Astrocyte of the spinal cord (primary cell): ENCODE data around the gene RASD2.
"Not testable (repeated sequence)": the region's sequence is repeated elsewhere in the genome, so short reads cannot be mapped to it uniquely, and the experiment has no call there.

Experiments
- DNase-seq: peaks from one replicate; pipeline ENCODE4 v3.0.0; 2011; ENCODE audit warnings: low read depth, low spot score
- H3K4me3 ChIP-seq: 2 replicates; pipeline ENCODE4 v1.5.1; 2011; ENCODE audit warnings: low read depth, mild to moderate bottlenecking, low read length, moderate library complexity
- in situ Hi-C: cut with HindIII; loops from 2 replicates; pipeline ENCODE4 v1.10.0; 2017; ENCODE audit warnings: low sequenced_read_pairs
- TF ChIP-seq, protein P1 (sequence below): IDR thresholded peaks from 2 replicates; pipeline ENCODE4 v1.5.1; 2012; ENCODE audit warnings: low read depth, mild to moderate bottlenecking, low read length, inconsistent platforms

The RASD2 gene

DNA sequence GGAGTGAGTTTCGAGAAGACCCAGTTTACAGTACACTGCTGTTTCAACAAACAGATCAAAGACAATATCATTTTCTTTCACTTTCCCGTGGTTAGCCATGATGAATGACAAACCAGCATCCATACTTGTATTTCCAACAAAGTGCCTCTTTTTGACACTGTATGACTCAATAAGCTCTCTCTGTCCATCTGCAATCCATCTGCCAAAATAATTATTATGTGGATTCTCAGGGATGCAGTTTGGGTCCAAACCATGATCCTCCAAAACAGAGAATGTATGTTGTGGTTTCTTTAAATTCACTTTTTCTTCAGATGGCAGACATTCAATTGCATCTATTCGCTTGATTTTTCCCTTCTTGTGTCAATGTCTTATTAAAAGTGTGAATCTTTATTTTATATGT lies 37.8 kb upstream of the RASD2 start:
- in situ Hi-C loops = no loop called here
- TF ChIP-seq, protein P1, sequence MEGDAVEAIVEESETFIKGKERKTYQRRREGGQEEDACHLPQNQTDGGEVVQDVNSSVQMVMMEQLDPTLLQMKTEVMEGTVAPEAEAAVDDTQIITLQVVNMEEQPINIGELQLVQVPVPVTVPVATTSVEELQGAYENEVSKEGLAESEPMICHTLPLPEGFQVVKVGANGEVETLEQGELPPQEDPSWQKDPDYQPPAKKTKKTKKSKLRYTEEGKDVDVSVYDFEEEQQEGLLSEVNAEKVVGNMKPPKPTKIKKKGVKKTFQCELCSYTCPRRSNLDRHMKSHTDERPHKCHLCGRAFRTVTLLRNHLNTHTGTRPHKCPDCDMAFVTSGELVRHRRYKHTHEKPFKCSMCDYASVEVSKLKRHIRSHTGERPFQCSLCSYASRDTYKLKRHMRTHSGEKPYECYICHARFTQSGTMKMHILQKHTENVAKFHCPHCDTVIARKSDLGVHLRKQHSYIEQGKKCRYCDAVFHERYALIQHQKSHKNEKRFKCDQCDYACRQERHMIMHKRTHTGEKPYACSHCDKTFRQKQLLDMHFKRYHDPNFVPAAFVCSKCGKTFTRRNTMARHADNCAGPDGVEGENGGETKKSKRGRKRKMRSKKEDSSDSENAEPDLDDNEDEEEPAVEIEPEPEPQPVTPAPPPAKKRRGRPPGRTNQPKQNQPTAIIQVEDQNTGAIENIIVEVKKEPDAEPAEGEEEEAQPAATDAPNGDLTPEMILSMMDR = no peak
- H3K4me3 ChIP-seq = no peak overlapping the region
- DNase-seq = no peak

DNA sequence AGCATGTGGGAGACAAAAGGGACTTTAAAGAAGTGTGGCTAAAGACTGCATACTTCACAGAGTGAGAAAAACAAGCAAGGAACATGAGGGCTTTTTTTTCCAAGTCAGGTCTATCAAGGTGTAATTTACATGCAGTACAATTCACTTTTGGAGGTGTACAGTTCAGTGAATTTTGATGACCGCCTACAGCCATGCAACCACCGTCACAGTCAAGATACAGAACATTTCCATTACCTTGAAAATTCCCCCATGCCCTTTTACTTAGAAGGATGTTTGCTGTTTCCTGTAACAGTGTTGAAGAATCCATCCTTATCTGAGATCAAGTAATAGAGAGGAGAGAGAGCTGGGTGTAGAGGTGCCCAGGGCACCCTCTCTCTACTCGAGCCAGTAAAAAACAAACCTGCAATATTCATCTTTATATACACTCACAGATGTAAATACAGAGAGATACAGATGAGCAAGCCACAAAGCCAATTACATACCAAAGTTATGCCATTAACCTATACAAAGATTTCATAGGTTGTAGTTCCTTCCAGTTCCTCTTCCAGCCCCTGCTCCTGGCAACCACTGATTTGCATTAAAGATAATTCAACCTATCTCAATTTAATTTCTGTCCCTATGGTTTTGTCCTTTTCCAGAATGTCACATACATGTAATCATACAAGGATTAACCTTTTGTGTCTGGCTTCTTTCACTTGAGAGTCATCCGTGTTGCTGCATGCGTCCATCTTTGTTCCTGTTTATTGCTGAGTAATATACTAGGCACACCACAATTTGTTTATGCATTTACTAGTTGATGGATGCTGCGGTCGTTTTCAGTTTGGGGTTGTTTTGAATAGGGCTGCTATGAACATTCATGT lies 35.0 kb upstream of the RASD2 start:
- no peak overlapping the region for H3K4me3 ChIP-seq
- in situ Hi-C loops = no loop called here
- no peak for DNase-seq
- TF ChIP-seq, protein P1 = no peak

DNA sequence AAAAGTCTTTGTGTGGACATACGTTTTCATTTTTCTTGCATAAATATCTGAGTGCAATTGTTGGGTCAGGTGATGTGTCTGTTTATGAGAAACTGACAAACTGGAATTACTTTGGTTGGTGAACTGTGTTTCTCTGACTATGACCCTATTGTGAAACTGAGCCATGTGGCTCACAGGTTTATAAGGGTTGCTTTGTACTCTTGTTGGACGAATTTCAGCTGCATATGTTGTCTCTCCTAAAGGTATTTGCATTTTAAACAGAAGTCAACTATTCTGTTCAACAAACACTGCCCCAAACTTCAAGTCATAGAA lies 34.4 kb upstream of the RASD2 start:
- in situ Hi-C loops = no loop called here
- no peak for DNase-seq
- TF ChIP-seq, protein P1 = no peak
- no peak overlapping the region for H3K4me3 ChIP-seq

DNA sequence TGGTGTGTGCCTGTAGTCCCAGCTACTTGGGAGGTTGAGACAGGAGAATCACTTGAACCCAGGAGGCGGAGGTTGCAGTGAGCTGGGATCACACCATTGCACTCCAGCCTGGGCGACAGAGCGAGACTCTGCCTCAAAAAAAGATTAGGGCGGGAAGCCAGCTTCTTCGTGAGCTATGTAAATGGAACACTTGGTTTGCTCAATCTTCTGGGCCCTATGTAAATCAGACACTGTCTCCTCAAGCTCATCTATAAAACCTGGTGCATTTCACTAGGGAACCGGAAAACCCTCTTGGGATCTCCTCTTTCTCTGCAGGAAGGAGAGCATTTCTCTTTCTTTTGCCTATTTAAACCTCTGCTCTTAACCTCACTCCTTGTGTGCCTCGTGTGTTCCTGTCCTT lies 32.8 kb upstream of the RASD2 start:
- in situ Hi-C loops, H3K4me3 ChIP-seq, DNase-seq: not testable (repeated sequence)

DNA sequence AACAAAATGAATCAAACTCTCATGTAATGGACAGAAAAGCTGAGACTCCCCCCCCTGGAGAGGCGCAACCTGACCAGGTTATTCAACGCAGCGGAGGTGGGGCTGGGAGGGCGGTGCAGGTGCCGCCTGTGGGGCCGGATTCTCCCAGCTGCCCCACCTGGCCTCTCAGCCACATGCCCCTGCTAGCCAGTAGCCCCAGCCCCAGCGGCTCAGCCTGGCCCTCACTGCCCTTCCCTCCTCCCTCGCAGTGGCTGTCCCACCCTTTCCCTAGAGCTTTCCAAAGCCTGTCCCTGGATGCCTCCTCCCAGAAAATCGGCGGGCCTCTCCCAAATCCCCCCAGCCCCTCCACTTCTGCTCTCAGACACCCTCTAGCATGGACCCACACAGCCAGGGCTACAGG lies 31.2 kb upstream of the RASD2 start:
- no peak overlapping the region for H3K4me3 ChIP-seq
- TF ChIP-seq, protein P1 = no peak
- no peak for DNase-seq
- in situ Hi-C loops = no loop called here

DNA sequence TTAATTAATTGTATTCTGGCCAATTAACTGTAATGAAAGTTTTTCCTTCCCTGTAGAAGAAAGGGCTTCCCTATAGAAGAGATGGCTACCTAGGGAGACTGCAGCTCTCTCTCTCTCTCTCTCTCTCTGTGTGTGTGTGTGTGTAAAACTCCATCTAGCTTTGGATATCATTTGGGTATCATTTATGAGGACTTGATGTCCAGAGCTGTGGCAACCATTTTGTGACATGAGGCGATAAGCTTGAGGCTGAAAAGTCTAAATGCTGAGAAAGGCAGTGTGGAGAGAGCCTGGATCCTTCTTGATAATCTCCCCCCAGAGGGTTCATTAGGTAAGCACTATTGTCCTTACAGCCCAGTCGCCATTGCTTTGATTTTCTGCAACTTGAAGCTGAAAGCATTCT lies 30.7 kb upstream of the RASD2 start:
- in situ Hi-C loops = no loop called here
- TF ChIP-seq, protein P1 = no peak
- no peak overlapping the region for H3K4me3 ChIP-seq
- no peak for DNase-seq

DNA sequence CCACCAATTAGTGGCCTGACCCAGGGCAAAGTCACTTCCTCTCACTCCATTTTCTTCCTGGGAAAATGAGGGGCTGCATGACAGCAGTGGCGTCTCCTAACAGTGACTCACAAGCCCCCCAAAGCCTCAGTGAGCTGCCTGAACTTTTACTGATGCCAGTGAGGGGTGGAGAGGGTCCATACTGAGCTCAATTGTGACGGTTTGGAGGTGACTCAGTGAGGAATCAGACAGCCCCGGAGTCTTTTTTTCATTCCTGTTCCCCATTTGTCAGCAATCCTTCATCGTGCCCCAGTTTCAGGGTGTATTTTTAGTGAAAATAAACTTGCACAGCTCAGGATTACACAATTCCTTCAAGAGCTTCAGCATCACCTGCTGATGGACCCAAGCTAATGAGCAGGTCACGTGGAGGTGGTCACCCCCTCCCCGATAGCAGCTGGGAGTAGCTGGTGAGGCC lies 30.1 kb upstream of the RASD2 start:
- no peak for DNase-seq
- no peak overlapping the region for H3K4me3 ChIP-seq
- in situ Hi-C loops = no loop called here
- TF ChIP-seq, protein P1 = no peak
